ENCODE measurements around the gene DNAH17. TPM values are rescaled to one million over a fixed set of nuclear protein-coding genes. Genes with fewer than 3 reads are reported as not detected.

The DNAH17 gene
- total and polyA plus RNA-seq, 2 donors (not counting 1 experiment from before 2014, with no cell fraction given), result 0.01 to 0.12 TPM

GRCh38 chr17:78524870-78525510, 52.2 kb downstream of the DNAH17 start:
- ChIA-PET CTCF (interaction anchor here (0.5 kb wide), 1 partner anchor 1112 kb away, joined by 3 read pairs; no protein-coding TSS in a partner anchor), POLR2A (no interaction called here)
- DNase-seq (no peak), ATAC-seq (ENCODE audit: low read depth) (no peak)
- no peaks in the 10 kb centered on the region for H3K27me3 ChIP-seq (replicated peaks in 1 of 4; ENCODE audit: control extremely low read depth in 1 of 4, control insufficient read depth in 3 of 4, insufficient read depth in 4 of 4, low read length in 3 of 4)
- no peaks in the 10 kb centered on the region for H4K20me1 ChIP-seq (ENCODE audit: control insufficient read depth, insufficient read depth, low read length, poor library complexity, severe bottlenecking)
- no peaks in the 10 kb centered on the region for H3K9me3 ChIP-seq (ENCODE audit: control extremely low read depth in 1 of 3, control insufficient read depth in 2 of 3, insufficient read depth in 1 of 3, low read length in 2 of 3)
- no peak overlapping the region for H3K27ac ChIP-seq (ENCODE audit: low read length in 2 of 2)
- no peaks in the 10 kb centered on the region for H3K4me1 ChIP-seq (ENCODE audit: control insufficient read depth in 2 of 2, insufficient read depth in 2 of 2, low read length in 2 of 2)
- H3K79me2 ChIP-seq (ENCODE audit: control insufficient read depth, insufficient read depth, low read length), result no peaks in the 10 kb centered on the region
- intact Hi-C loops (cut with micrococcal nuclease), result no loop called here
- Mint-ChIP-seq H3K27ac (no peak overlapping the region), H3K9me3 (ENCODE audit: insufficient read depth) (no peaks in the 10 kb centered on the region), H3K4me1 (no peaks in the 10 kb centered on the region), H3K27me3 (no peaks in the 10 kb centered on the region), H3K4me3 (no peak overlapping the region)
- TF ChIP-seq EZH2 (IDR thresholded peaks at IDR 0.05; ENCODE audit: borderline replicate concordance, insufficient read depth, low read depth, low read length, poor library complexity, severe bottlenecking), result no peak
- TF ChIP-seq CTCF (IDR thresholded peaks at IDR 0.05), result no peak
- H3K36me3 ChIP-seq (replicated peaks in 1 of 2; ENCODE audit: control extremely low read depth in 1 of 2, control insufficient read depth in 1 of 2, extremely low read depth in 1 of 2, insufficient read depth in 2 of 2, low read length in 1 of 2), result no peaks in the 10 kb centered on the region
- WGBS (ENCODE audit: insufficient coverage), result 82% methylated on average over 15 of the region's 23 CpGs
- H3K4me3 ChIP-seq (ENCODE audit: control extremely low read depth in 1 of 5, extremely low read depth in 1 of 5, insufficient read depth in 1 of 5, low read depth in 2 of 5, low read length in 4 of 5), result no peak overlapping the region
- no peak overlapping the region for H2AFZ ChIP-seq (ENCODE audit: insufficient read depth, low read depth, low read length, poor library complexity, severe bottlenecking)
- no peak overlapping the region for H3K4me2 ChIP-seq (replicated peaks; ENCODE audit: low read depth, low read length, poor library complexity, severe bottlenecking)
- no peak overlapping the region for H3K9ac ChIP-seq (ENCODE audit: low read length)

GRCh38 chr17:78523934-78524655, 53.1 kb downstream of the DNAH17 start:
- Histone ChIP-seq H3K79me2 (ENCODE audit: control insufficient read depth, insufficient read depth, low read length) (no peaks in the 10 kb centered on the region), H3K4me3 (ENCODE audit: control extremely low read depth in 1 of 5, extremely low read depth in 1 of 5, insufficient read depth in 1 of 5, low read depth in 2 of 5, low read length in 4 of 5) (no peak overlapping the region), H3K9ac (ENCODE audit: low read length) (no peak overlapping the region), H4K20me1 (ENCODE audit: control insufficient read depth, insufficient read depth, low read length, poor library complexity, severe bottlenecking) (no peaks in the 10 kb centered on the region), H3K27ac (ENCODE audit: low read length in 2 of 2) (no peak overlapping the region), H2AFZ (ENCODE audit: insufficient read depth, low read depth, low read length, poor library complexity, severe bottlenecking) (no peak overlapping the region), H3K27me3 (replicated peaks in 1 of 4; ENCODE audit: control extremely low read depth in 1 of 4, control insufficient read depth in 3 of 4, insufficient read depth in 4 of 4, low read length in 3 of 4) (no peaks in the 10 kb centered on the region), H3K4me1 (ENCODE audit: control insufficient read depth in 2 of 2, insufficient read depth in 2 of 2, low read length in 2 of 2) (no peaks in the 10 kb centered on the region), H3K36me3 (replicated peaks in 1 of 2; ENCODE audit: control extremely low read depth in 1 of 2, control insufficient read depth in 1 of 2, extremely low read depth in 1 of 2, insufficient read depth in 2 of 2, low read length in 1 of 2) (no peaks in the 10 kb centered on the region), H3K9me3 (ENCODE audit: control extremely low read depth in 1 of 3, control insufficient read depth in 2 of 3, insufficient read depth in 1 of 3, low read length in 2 of 3) (no peaks in the 10 kb centered on the region), H3K4me2 (replicated peaks; ENCODE audit: low read depth, low read length, poor library complexity, severe bottlenecking) (no peak overlapping the region)
- Mint-ChIP-seq H3K27me3 (no peaks in the 10 kb centered on the region), H3K27ac (no peak overlapping the region), H3K9me3 (ENCODE audit: insufficient read depth) (no peaks in the 10 kb centered on the region), H3K4me1 (no peaks in the 10 kb centered on the region), H3K4me3 (no peak overlapping the region)
- 89% methylated on average over 12 of the region's 17 CpGs for WGBS (ENCODE audit: insufficient coverage)
- ChIA-PET CTCF (no interaction called here), POLR2A (no interaction called here)
- TF ChIP-seq EZH2 (IDR thresholded peaks at IDR 0.05; ENCODE audit: borderline replicate concordance, insufficient read depth, low read depth, low read length, poor library complexity, severe bottlenecking), result no peak
- no peak for ATAC-seq (ENCODE audit: low read depth)
- no peak for DNase-seq
- intact Hi-C loops (cut with micrococcal nuclease), result no loop called here
